ENCODE results near the gene ACTL9. TPM values are rescaled to one million over a fixed set of nuclear protein-coding genes. Genes with fewer than 3 reads are reported as not detected.

The ACTL9 gene
- total and polyA plus RNA-seq, 2 donors (not counting 1 experiment from before 2014, with no cell fraction given) = not detected

- no peaks in the 10 kb centered on the region for H3K79me2 ChIP-seq (ENCODE audit: control insufficient read depth, insufficient read depth, low read length)
- no peak overlapping the region for H3K4me2 ChIP-seq (replicated peaks; ENCODE audit: low read depth, low read length, poor library complexity, severe bottlenecking)
- H3K27ac Mint-ChIP-seq = no peak overlapping the region
- peaks cover 3% of the 10 kb centered on the region for H3K9me3 Mint-ChIP-seq (ENCODE audit: insufficient read depth)
- H3K4me1 Mint-ChIP-seq = no peaks in the 10 kb centered on the region
- DNase-seq = no peak
- ChIA-PET POLR2A (no interaction called here), CTCF (no interaction called here)
- intact Hi-C loops (cut with micrococcal nuclease) = no loop called here
- H2AFZ ChIP-seq (ENCODE audit: insufficient read depth, low read depth, low read length, poor library complexity, severe bottlenecking) = no peak overlapping the region
- H3K4me3 ChIP-seq (ENCODE audit: control extremely low read depth in 1 of 5, extremely low read depth in 1 of 5, insufficient read depth in 1 of 5, low read depth in 2 of 5, low read length in 4 of 5) = no peak overlapping the region
- WGBS (ENCODE audit: insufficient coverage) = 90% methylated on average over 2 of the region's 3 CpGs
- H3K4me1 ChIP-seq (ENCODE audit: control insufficient read depth in 2 of 2, insufficient read depth in 2 of 2, low read length in 2 of 2) = no peaks in the 10 kb centered on the region
- H4K20me1 ChIP-seq (ENCODE audit: control insufficient read depth, insufficient read depth, low read length, poor library complexity, severe bottlenecking) = no peaks in the 10 kb centered on the region
- peaks cover 11% of the 10 kb centered on the region for H3K27me3 Mint-ChIP-seq
- no peak for ATAC-seq (ENCODE audit: low read depth)
- H3K27ac ChIP-seq (ENCODE audit: low read length in 2 of 2) = no peak overlapping the region
- no peaks in the 10 kb centered on the region for H3K36me3 ChIP-seq (replicated peaks in 1 of 2; ENCODE audit: control extremely low read depth in 1 of 2, control insufficient read depth in 1 of 2, extremely low read depth in 1 of 2, insufficient read depth in 2 of 2, low read length in 1 of 2)
- H3K4me3 Mint-ChIP-seq = no peak overlapping the region
- no peak overlapping the region for H3K9ac ChIP-seq (ENCODE audit: low read length)
- TF ChIP-seq EZH2 (IDR thresholded peaks at IDR 0.05; ENCODE audit: borderline replicate concordance, insufficient read depth, low read depth, low read length, poor library complexity, severe bottlenecking) (no peak), CTCF (IDR thresholded peaks at IDR 0.05) (no peak)
- peaks cover 0 to 3% (median 0%) of the 10 kb centered on the region in 4 experiments for H3K27me3 ChIP-seq (replicated peaks in 1 of 4; ENCODE audit: control extremely low read depth in 1 of 4, control insufficient read depth in 3 of 4, insufficient read depth in 4 of 4, low read length in 3 of 4)
- no peaks in the 10 kb centered on the region for H3K9me3 ChIP-seq (ENCODE audit: control extremely low read depth in 1 of 3, control insufficient read depth in 2 of 3, insufficient read depth in 1 of 3, low read length in 2 of 3)
Observed at GRCh38 chr19:8724276-8724675, 25.7 kb upstream of the ACTL9 start.

- DNase-seq (no peak), ATAC-seq (ENCODE audit: low read depth) (no peak)
- Histone ChIP-seq H4K20me1 (ENCODE audit: control insufficient read depth, insufficient read depth, low read length, poor library complexity, severe bottlenecking) (no peaks in the 10 kb centered on the region), H3K4me1 (ENCODE audit: control insufficient read depth in 2 of 2, insufficient read depth in 2 of 2, low read length in 2 of 2) (no peaks in the 10 kb centered on the region), H3K36me3 (replicated peaks in 1 of 2; ENCODE audit: control extremely low read depth in 1 of 2, control insufficient read depth in 1 of 2, extremely low read depth in 1 of 2, insufficient read depth in 2 of 2, low read length in 1 of 2) (no peaks in the 10 kb centered on the region), H3K27ac (ENCODE audit: low read length in 2 of 2) (no peak overlapping the region), H3K79me2 (ENCODE audit: control insufficient read depth, insufficient read depth, low read length) (no peaks in the 10 kb centered on the region), H3K4me2 (replicated peaks; ENCODE audit: low read depth, low read length, poor library complexity, severe bottlenecking) (no peak overlapping the region), H3K27me3 (replicated peaks in 1 of 4; ENCODE audit: control extremely low read depth in 1 of 4, control insufficient read depth in 3 of 4, insufficient read depth in 4 of 4, low read length in 3 of 4) (peaks cover 0 to 3% (median 0%) of the 10 kb centered on the region in 4 experiments), H3K9me3 (ENCODE audit: control extremely low read depth in 1 of 3, control insufficient read depth in 2 of 3, insufficient read depth in 1 of 3, low read length in 2 of 3) (peaks cover 0 to 2% (median 0%) of the 10 kb centered on the region in 3 donors), H3K4me3 (ENCODE audit: control extremely low read depth in 1 of 5, extremely low read depth in 1 of 5, insufficient read depth in 1 of 5, low read depth in 2 of 5, low read length in 4 of 5) (no peak overlapping the region), H3K9ac (ENCODE audit: low read length) (no peak overlapping the region), H2AFZ (ENCODE audit: insufficient read depth, low read depth, low read length, poor library complexity, severe bottlenecking) (no peak overlapping the region)
- peaks cover 5% of the 10 kb centered on the region for H3K9me3 Mint-ChIP-seq (ENCODE audit: insufficient read depth)
- ChIA-PET POLR2A (no interaction called here), CTCF (no interaction called here)
- TF ChIP-seq EZH2 (IDR thresholded peaks at IDR 0.05; ENCODE audit: borderline replicate concordance, insufficient read depth, low read depth, low read length, poor library complexity, severe bottlenecking) (no peak), CTCF (IDR thresholded peaks at IDR 0.05) (no peak)
- H3K4me1 Mint-ChIP-seq = no peaks in the 10 kb centered on the region
- intact Hi-C loops (cut with micrococcal nuclease) = no loop called here
- WGBS (ENCODE audit: insufficient coverage) = 67% methylated on average over 1 of the region's 2 CpGs
- H3K27ac Mint-ChIP-seq = no peak overlapping the region
- no peak overlapping the region for H3K4me3 Mint-ChIP-seq
- peaks cover 11% of the 10 kb centered on the region for H3K27me3 Mint-ChIP-seq
Observed at GRCh38 chr19:8722032-8722431, 23.4 kb upstream of the ACTL9 start.

All from B cell (primary cell).